Renal cortex interstitium (tissue), 15 donors: ENCODE measurements around the gene TMEM59L. TPM values are rescaled to one million over a fixed set of nuclear protein-coding genes. Genes with fewer than 3 reads are reported as not detected.
A peak's percentile ranks its signal among the peaks of the same experiment; 100 is the strongest.

ENCODE experiments used
- DNase-seq, 11 donors: peaks; one replicate each; pipeline ENCODE4 v3.0.0-alpha.2; 2013; ENCODE audit warnings: low read depth in 9 of 11, low spot score in 4 of 11; ENCODE audit errors: extremely low read depth in 1 of 11
- long read RNA-seq, 16 experiments: transcript quantifications; one replicate each; lab custom pipeline, GENCODE V29; 2026
- polyA plus RNA-seq, 3 donors: library from polyadenylated mRNA; unstranded; fragments of 120-200 nt; gene quantifications; one replicate each; pipeline ENCODE4 v1.2.1, GENCODE V29; 2013; ENCODE audit not compliant: insufficient read length in 3 of 3

Gene TMEM59L
- polyA plus RNA-seq: 1 to 10 TPM; 1.6 to 3.9 (median 2.9) TPM
- long read RNA-seq, donor 1: 0 reads
- long read RNA-seq, donor 2, partial matches to known transcripts: 0 of 1 reads
- long read RNA-seq, donor 2, other reads (novel, unspliced or antisense): 0 of 1 reads
- long read RNA-seq, donor 3: 0 reads
- long read RNA-seq, donor 4, partial matches to known transcripts: 0 of 1 reads
- long read RNA-seq, donor 4, other reads (novel, unspliced or antisense): 0 of 1 reads
- long read RNA-seq, donor 5, partial matches to known transcripts: 0 of 4 reads
- long read RNA-seq, donor 5, other reads (novel, unspliced or antisense): 0 of 4 reads
- long read RNA-seq, donor 6, partial matches to known transcripts: 0 of 1 reads
- long read RNA-seq, donor 6, other reads (novel, unspliced or antisense): 0 of 1 reads
- long read RNA-seq, donor 7, partial matches to known transcripts: 0 of 3 reads
- long read RNA-seq, donor 7, other reads (novel, unspliced or antisense): 0 of 3 reads
- long read RNA-seq, donor 8: 0 reads
- long read RNA-seq, donor 9, partial matches to known transcripts: 0 of 1 reads
- long read RNA-seq, donor 9, other reads (novel, unspliced or antisense): 0 of 1 reads
- long read RNA-seq, donor 10, partial matches to known transcripts: 0 of 2 reads
- long read RNA-seq, donor 10, other reads (novel, unspliced or antisense): 0 of 2 reads
- long read RNA-seq, donor 11: 0 reads
- long read RNA-seq, donor 12, partial matches to known transcripts: 0 of 1 reads
- long read RNA-seq, donor 12, other reads (novel, unspliced or antisense): 0 of 1 reads
- long read RNA-seq, donor 13, partial matches to known transcripts: 0 of 1 reads
- long read RNA-seq, donor 13, other reads (novel, unspliced or antisense): 0 of 1 reads
- long read RNA-seq, donor 14: 0 reads
- long read RNA-seq, donor 15: 0 reads
- long read RNA-seq, donor 16, partial matches to known transcripts: 7 of 9 reads
- long read RNA-seq, donor 16, other reads (novel, unspliced or antisense): 0 of 9 reads

- DNase-seq: no peak
These were observed at the start of gene TMEM59L for GRCh38 chr19:18612772-18613588. Gene TMEM59L, plus strand, starts transcription at chr19:18612870. Its CDS starts 89 bp downstream, at chr19:18612959.

DNA sequence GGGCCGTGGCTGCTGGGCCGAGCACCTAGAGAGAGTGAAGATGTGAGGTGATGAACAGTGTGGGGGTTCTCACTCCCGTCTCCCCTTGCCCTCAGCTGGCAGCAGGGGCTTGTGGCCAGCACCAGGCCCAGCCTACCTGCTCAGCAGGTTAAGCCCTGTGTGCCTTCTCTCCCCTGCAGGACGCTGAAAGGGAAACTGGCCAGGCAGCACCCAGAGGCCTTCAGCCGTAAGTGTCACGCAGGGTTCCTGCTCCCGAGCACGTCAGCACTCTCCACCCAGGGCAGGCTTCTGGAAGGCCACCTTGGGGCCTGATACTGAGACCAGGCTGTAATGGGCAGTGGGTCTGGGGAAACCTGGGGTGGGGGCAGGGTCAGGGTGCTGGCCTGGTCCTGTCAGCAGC lies 45.7 kb upstream of the TMEM59L start:
- DNase-seq: no peak

- no peak for DNase-seq
These were observed 44.3 kb upstream of the TMEM59L start for GRCh38 chr19:18568367-18568766.

GRCh38 chr19:18571564-18572344 lies 40.9 kb upstream of the TMEM59L start, which contains the start of gene UBA52:
Gene UBA52, plus strand, starts transcription at chr19:18571857. Its CDS starts 1,444 bp downstream, at chr19:18573301.
- peak; percentile 90 to 97 (median 96) for DNase-seq

DNA sequence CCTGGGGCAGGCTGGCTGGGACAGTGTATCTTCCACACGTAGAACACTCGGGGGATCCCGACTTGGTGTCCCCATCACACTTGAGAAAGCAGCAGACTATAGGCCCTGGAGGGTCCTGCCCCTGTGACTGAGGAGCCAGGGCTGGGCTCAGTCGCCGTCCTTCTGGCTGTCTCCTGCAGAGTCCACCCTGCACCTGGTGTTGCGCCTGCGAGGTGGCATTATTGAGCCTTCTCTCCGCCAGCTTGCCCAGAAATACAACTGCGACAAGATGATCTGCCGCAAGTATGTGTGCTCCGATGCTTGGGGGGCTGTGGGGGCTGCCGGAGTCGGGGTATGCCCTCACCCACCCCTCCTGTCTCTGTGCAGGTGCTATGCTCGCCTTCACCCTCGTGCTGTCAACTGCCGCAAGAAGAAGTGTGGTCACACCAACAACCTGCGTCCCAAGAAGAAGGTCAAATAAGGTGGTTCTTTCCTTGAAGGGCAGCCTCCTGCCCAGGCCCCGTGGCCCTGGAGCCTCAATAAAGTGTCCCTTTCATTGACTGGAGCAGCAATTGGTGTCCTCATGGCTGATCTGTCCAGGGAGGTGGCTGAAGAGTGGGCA lies 37.9 kb upstream of the TMEM59L start:
- no peak for DNase-seq

- no peak for DNase-seq
These were observed 36.3 kb upstream of the TMEM59L start for GRCh38 chr19:18576383-18576782.

GRCh38 chr19:18577365-18577914 lies 35.2 kb upstream of the TMEM59L start:
- DNase-seq: no peak

GRCh38 chr19:18580311-18580710 lies 32.4 kb upstream of the TMEM59L start:
- DNase-seq: no peak

DNA sequence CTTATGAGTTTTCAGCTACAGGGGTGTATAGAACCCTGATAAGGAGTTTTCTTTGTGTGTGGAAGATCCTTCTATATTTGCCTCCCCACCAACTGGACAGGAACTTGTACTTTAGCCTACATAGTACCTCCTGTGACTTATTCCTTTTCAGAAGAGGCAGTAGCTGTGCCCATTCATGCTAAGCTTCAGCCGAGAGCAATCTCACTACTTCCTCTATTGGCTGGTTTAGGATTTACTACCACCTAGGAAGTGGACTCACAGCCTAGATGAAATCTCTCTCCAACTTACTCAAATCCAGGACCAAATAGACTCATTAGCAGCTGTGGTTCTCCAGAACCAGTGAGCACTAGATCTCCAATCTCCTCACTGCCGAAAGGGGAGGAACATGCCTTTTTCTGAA lies 26.4 kb upstream of the TMEM59L start:
- no peak for DNase-seq

DNA sequence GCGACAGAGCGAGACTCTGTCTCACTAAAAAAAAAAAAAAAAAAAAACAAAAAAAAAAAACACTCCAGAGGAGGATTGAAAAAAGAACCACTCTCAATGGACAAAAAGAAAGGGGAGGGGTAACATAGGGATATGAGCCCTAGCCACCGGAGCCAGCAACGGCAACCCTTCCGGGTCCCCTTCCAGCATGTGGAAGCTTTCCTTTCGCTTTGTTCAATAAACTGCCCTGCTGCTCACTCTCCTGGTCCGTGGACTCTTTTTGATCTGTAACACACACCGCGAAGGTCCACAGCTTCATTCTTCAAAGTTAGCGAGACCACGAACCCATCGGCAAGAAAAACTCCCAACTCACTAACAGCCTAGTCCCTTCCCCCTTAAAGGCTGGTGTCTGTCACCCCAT lies 25.1 kb upstream of the TMEM59L start:
- DNase-seq: no peak

- no peak for DNase-seq
These were observed 24.6 kb upstream of the TMEM59L start for GRCh38 chr19:18587962-18588610.

- DNase-seq: peak in 9 of 11 donors; percentile 77 to 84 (median 80)
These were observed 23.9 kb upstream of the TMEM59L start, which contains the start of gene REX1BD for GRCh38 chr19:18588611-18589379. Gene REX1BD, plus strand, starts transcription at chr19:18588798. Its CDS starts 4 bp downstream, at chr19:18588802.

- peak in 1 of 11 donors; percentile 73 for DNase-seq
These were observed 23.0 kb upstream of the TMEM59L start for GRCh38 chr19:18589380-18590272.

- peak in 7 of 11 donors; percentile 76 to 87 (median 80) for DNase-seq
These were observed 22.1 kb upstream of the TMEM59L start for GRCh38 chr19:18590273-18591272.
